Mammary epithelial cell (primary cell): Measurements from ENCODE around the gene GALNT18.

Experiments
- EZH2 ChIP-seq: IDR thresholded peaks from 2 replicates; pipeline ENCODE4 v1.6.1; 2012; ENCODE audit warnings: low read length, inconsistent platforms, borderline replicate concordance
- TF ChIP-seq, protein P1 (sequence below), 2 donors: IDR thresholded peaks in 1 of 2; conservative IDR thresholded peaks in 1 of 2; 2 replicates each; pipeline ENCODE4 v1.5.1; 2011 to 2012; ENCODE audit warnings: inconsistent platforms in 2 of 2, low read length in 2 of 2, mild to moderate bottlenecking in 2 of 2, control low read depth in 1 of 2, low read depth in 1 of 2; ENCODE audit not compliant: insufficient read depth in 1 of 2; ENCODE audit errors: extremely low read depth in 1 of 2

DNA sequence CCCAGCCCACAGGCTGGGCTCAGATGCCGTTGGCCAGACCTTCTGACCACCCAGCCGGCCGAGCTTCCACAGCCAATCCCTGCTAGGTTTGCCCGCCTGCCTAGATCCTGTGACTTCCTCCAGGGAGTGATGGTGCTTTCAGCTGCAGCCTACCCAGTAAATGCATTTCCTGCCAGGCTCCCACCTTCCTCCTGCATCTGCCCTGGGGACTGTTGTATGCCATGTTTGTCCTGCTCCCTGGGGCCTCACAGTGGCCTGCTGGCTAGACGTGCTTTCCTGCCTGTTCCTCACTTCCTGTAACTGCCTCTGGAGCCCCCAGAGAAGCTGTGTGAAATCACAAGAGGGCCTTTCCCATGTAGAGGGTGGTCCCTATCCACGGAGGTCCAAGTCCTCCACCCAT lies 86.2 kb downstream of the GALNT18 start:
- TF ChIP-seq EZH2, result no peak
- TF ChIP-seq, protein P1, sequence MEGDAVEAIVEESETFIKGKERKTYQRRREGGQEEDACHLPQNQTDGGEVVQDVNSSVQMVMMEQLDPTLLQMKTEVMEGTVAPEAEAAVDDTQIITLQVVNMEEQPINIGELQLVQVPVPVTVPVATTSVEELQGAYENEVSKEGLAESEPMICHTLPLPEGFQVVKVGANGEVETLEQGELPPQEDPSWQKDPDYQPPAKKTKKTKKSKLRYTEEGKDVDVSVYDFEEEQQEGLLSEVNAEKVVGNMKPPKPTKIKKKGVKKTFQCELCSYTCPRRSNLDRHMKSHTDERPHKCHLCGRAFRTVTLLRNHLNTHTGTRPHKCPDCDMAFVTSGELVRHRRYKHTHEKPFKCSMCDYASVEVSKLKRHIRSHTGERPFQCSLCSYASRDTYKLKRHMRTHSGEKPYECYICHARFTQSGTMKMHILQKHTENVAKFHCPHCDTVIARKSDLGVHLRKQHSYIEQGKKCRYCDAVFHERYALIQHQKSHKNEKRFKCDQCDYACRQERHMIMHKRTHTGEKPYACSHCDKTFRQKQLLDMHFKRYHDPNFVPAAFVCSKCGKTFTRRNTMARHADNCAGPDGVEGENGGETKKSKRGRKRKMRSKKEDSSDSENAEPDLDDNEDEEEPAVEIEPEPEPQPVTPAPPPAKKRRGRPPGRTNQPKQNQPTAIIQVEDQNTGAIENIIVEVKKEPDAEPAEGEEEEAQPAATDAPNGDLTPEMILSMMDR (conservative IDR thresholded peaks at IDR 0.05 in 1 of 2, IDR thresholded peaks at IDR 0.05 in 1 of 2; ENCODE audit: extremely low read depth in 1 of 2, insufficient read depth in 1 of 2, low read depth in 1 of 2, low read length in 2 of 2), result no peak
